Astrocyte (in vitro differentiated cells and primary cell): ENCODE data around the gene PLXNB3. TPM values are rescaled to one million over a fixed set of nuclear protein-coding genes. Genes with fewer than 3 reads are reported as not detected.
"Not testable (repeated sequence)": the region's sequence is repeated elsewhere in the genome, so short reads cannot be mapped to it uniquely, and the experiment has no call there.

ENCODE experiments used
- DNase-seq: peaks from one replicate; pipeline ENCODE4 v3.0.0-alpha.2; 2010; ENCODE audit warnings: low read depth
- FAIRE-seq: peaks from 2 replicates; lab custom pipeline; 2011; peaks lifted over from hg19 to GRCh38; lab: Jason Lieb, UNC
- H2AFZ ChIP-seq: 2 replicates; pipeline ENCODE4 v1.6.0; 2012; ENCODE audit warnings: low read depth, low read length, inconsistent platforms
- H3K27ac ChIP-seq: 2 replicates; pipeline ENCODE4 v1.5.1; 2011; ENCODE audit warnings: low read depth, low read length, inconsistent platforms
- H3K27me3 ChIP-seq: 2 replicates; pipeline ENCODE4 v1.6.0; 2011; ENCODE audit warnings: low read length, inconsistent platforms; ENCODE audit not compliant: insufficient read depth
- H3K36me3 ChIP-seq: 2 replicates; pipeline ENCODE4 v1.5.1; 2011; ENCODE audit warnings: low read length, inconsistent platforms; ENCODE audit not compliant: insufficient read depth
- H3K4me1 ChIP-seq: 2 replicates; pipeline ENCODE4 v1.5.1; 2011; ENCODE audit warnings: low read length, inconsistent platforms; ENCODE audit not compliant: insufficient read depth
- H3K4me2 ChIP-seq: 2 replicates; pipeline ENCODE4 v1.6.0; 2012; ENCODE audit warnings: low read length, inconsistent platforms
- H3K4me3 ChIP-seq: 2 replicates; pipeline ENCODE4 v1.5.1; 2011; ENCODE audit warnings: low read depth, mild to moderate bottlenecking, low read length, inconsistent platforms; ENCODE audit not compliant: insufficient read depth
- H3K79me2 ChIP-seq: 2 replicates; pipeline ENCODE4 v1.6.0; 2012; ENCODE audit warnings: mild to moderate bottlenecking, low read length, inconsistent platforms; ENCODE audit not compliant: insufficient read depth
- H3K9ac ChIP-seq: 2 replicates; pipeline ENCODE4 v1.6.0; 2012; ENCODE audit warnings: mild to moderate bottlenecking, low read length, inconsistent platforms
- H3K9me3 ChIP-seq: 2 replicates; pipeline ENCODE4 v1.5.1; 2012; ENCODE audit warnings: low read depth, mild to moderate bottlenecking, low read length, inconsistent platforms; ENCODE audit not compliant: insufficient read depth
- H4K20me1 ChIP-seq: 2 replicates; pipeline ENCODE4 v1.6.0; 2012; ENCODE audit warnings: low read length, inconsistent platforms; ENCODE audit not compliant: insufficient read depth
- H3K27ac Mint-ChIP-seq: one replicate; pipeline ENCODE4 v1.8.0; 2021; ENCODE audit warnings: mild to moderate bottlenecking, mixed read lengths; ENCODE audit not compliant: unreplicated experiment
- H3K27me3 Mint-ChIP-seq: one replicate; pipeline ENCODE4 v1.8.0; 2021; ENCODE audit warnings: low read depth, mixed read lengths; ENCODE audit not compliant: unreplicated experiment
- H3K36me3 Mint-ChIP-seq: one replicate; pipeline ENCODE4 v1.8.0; 2021; ENCODE audit warnings: low read depth, mixed read lengths; ENCODE audit not compliant: unreplicated experiment
- H3K4me1 Mint-ChIP-seq: one replicate; pipeline ENCODE4 v1.8.0; 2021; ENCODE audit warnings: low read depth, mixed read lengths; ENCODE audit not compliant: unreplicated experiment
- H3K4me3 Mint-ChIP-seq: one replicate; pipeline ENCODE4 v1.8.0; 2021; ENCODE audit warnings: mild to moderate bottlenecking, moderate library complexity, mixed read lengths; ENCODE audit not compliant: unreplicated experiment
- H3K9me3 Mint-ChIP-seq: one replicate; pipeline ENCODE4 v1.8.0; 2021; ENCODE audit warnings: mild to moderate bottlenecking, mixed read lengths; ENCODE audit not compliant: unreplicated experiment
- EZH2 ChIP-seq: IDR thresholded peaks from 2 replicates; pipeline ENCODE4 v1.6.1; 2012; ENCODE audit warnings: mild to moderate bottlenecking, low read length, inconsistent platforms; ENCODE audit not compliant: insufficient read depth
- total RNA-seq: library from RNA; stranded (reverse); gene quantifications from 2 replicates; pipeline ENCODE4 v1.2.1, GENCODE V29; 2021
- TF ChIP-seq, protein P1 (sequence below): IDR thresholded peaks from 2 replicates; pipeline ENCODE4 v1.5.1; 2011; ENCODE audit warnings: low read depth, mild to moderate bottlenecking, inconsistent platforms, low read length, moderate library complexity; ENCODE audit not compliant: insufficient read depth

The PLXNB3 gene
- total RNA-seq, 1 donor from 2014 or later, result 5.3 TPM

- not testable (repeated sequence) for H3K4me3 ChIP-seq, H3K27me3 ChIP-seq, H3K36me3 Mint-ChIP-seq, H3K4me3 Mint-ChIP-seq, H3K79me2 ChIP-seq, H3K27ac ChIP-seq, H4K20me1 ChIP-seq, DNase-seq, H3K36me3 ChIP-seq, H3K27me3 Mint-ChIP-seq, FAIRE-seq, H3K9me3 Mint-ChIP-seq, H3K9ac ChIP-seq, H3K4me1 Mint-ChIP-seq, H3K9me3 ChIP-seq, H3K4me2 ChIP-seq, H2AFZ ChIP-seq, H3K4me1 ChIP-seq, H3K27ac Mint-ChIP-seq
Measured at GRCh38 chrX:153742796-153743467, 21.1 kb upstream of the PLXNB3 start.

DNA sequence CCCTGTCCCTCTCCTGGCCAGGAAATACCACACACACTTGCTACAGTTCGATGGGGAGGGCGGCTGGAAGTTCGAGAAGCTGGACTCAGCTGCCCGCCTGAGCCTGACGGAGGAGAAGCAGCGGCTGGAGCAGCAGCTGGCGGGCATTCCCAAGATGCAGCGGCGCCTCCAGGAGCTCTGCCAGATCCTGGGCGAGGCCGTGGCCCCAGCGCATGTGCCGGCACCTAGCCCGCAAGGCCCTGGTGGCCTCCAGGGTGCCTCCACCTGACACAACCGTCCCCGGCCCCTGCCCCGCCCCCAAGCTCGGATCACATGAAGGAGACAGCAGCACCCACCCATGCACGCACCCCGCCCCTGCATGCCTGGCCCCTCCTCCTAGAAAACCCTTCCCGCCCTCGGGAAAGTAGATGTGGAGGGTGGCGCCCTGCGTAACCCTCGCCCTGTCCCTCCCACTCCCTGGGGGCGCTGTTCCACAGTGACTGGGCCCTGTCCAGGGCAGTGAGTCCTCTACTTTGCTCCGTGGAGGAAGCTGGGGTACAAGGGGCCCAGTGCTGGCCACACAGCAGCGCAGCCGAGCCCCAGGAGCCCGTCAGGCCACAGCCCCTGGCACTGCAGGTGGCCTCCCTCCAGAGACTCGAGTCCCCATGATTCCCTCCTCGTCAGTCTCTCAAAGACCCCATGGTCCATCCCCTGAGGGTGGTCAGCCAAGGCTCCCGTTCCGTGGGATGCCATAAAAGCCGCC, 20.4 kb upstream of the PLXNB3 start:
- H3K27me3 Mint-ChIP-seq, H4K20me1 ChIP-seq, H3K27ac Mint-ChIP-seq, H3K36me3 Mint-ChIP-seq, H3K4me1 Mint-ChIP-seq, H3K79me2 ChIP-seq, H3K9ac ChIP-seq, H3K9me3 ChIP-seq, H3K36me3 ChIP-seq, H3K9me3 Mint-ChIP-seq, H2AFZ ChIP-seq, H3K4me1 ChIP-seq, H3K27ac ChIP-seq, FAIRE-seq, H3K27me3 ChIP-seq, H3K4me3 ChIP-seq, DNase-seq, H3K4me3 Mint-ChIP-seq: not testable (repeated sequence)
- H3K4me2 ChIP-seq, result peak overlapping the region; percentile 30

DNA sequence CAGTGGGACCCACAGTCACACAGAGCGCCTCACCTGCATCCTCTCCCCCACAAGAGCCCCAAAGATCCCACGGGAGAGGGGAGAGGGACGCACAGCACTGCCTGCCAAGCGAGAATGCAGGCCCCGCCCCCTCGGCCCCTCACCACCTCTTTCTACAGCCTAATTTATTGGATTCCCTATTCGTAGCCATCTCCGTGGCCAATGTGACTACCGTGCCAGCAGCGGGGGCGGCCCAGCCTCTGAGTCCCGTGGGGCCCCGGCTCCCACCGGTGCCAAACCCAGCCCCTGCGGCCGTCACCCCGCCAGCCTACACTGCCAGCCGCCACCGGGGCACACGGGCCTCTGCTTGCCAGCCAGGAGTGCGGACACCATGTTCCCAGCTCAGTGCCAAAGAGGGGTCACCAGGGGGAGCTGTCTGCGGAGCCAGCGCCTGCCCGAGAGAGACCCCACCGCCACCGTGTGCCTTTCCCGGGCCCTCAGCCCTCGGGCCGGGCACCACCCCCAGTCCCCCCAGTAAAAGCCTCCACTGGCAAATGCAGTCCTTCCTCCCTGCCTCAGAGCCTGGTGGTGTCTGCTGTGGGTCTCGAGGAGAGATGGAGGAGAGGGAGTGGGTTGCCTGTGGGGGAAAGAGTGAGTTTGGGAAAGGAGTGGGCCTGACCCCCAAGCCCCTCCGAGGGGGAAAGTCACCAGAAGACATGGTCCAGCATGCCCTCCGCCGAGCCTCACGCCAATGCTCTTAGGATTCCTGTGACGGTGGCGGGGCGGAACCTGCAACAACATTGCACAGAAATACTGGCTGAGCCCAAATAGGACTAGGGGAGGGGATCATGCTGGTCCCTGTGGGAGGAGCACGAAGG, 19.6 kb upstream of the PLXNB3 start:
- Histone ChIP-seq H3K27me3 (no peaks in the 10 kb centered on the region), H3K4me3 (no peak overlapping the region), H3K36me3 (no peaks in the 10 kb centered on the region), H2AFZ (no peak overlapping the region), H3K9ac (no peak overlapping the region), H3K27ac (no peak overlapping the region), H3K4me2 (peak overlapping the region; percentile 30), H3K4me1 (no peaks in the 10 kb centered on the region), H3K79me2 (no peaks in the 10 kb centered on the region), H4K20me1 (no peaks in the 10 kb centered on the region), H3K9me3 (no peaks in the 10 kb centered on the region)
- H3K27ac Mint-ChIP-seq, result no peak overlapping the region
- H3K27me3 Mint-ChIP-seq, result no peaks in the 10 kb centered on the region
- no peaks in the 10 kb centered on the region for H3K36me3 Mint-ChIP-seq
- no peaks in the 10 kb centered on the region for H3K9me3 Mint-ChIP-seq
- H3K4me1 Mint-ChIP-seq, result no peaks in the 10 kb centered on the region
- FAIRE-seq (no peak), DNase-seq (no peak)
- TF ChIP-seq, protein P1, sequence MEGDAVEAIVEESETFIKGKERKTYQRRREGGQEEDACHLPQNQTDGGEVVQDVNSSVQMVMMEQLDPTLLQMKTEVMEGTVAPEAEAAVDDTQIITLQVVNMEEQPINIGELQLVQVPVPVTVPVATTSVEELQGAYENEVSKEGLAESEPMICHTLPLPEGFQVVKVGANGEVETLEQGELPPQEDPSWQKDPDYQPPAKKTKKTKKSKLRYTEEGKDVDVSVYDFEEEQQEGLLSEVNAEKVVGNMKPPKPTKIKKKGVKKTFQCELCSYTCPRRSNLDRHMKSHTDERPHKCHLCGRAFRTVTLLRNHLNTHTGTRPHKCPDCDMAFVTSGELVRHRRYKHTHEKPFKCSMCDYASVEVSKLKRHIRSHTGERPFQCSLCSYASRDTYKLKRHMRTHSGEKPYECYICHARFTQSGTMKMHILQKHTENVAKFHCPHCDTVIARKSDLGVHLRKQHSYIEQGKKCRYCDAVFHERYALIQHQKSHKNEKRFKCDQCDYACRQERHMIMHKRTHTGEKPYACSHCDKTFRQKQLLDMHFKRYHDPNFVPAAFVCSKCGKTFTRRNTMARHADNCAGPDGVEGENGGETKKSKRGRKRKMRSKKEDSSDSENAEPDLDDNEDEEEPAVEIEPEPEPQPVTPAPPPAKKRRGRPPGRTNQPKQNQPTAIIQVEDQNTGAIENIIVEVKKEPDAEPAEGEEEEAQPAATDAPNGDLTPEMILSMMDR, result no peak
- no peak for TF ChIP-seq EZH2
- H3K4me3 Mint-ChIP-seq, result no peak overlapping the region

- FAIRE-seq, H3K27ac Mint-ChIP-seq, H2AFZ ChIP-seq, H3K4me1 Mint-ChIP-seq, H3K4me3 ChIP-seq, H3K4me1 ChIP-seq, DNase-seq, H3K79me2 ChIP-seq, H3K9me3 ChIP-seq, H3K4me2 ChIP-seq, H4K20me1 ChIP-seq, H3K4me3 Mint-ChIP-seq, H3K27me3 Mint-ChIP-seq, H3K9ac ChIP-seq, H3K36me3 Mint-ChIP-seq, H3K36me3 ChIP-seq, H3K9me3 Mint-ChIP-seq, H3K27ac ChIP-seq, H3K27me3 ChIP-seq: not testable (repeated sequence)
Measured at GRCh38 chrX:153745067-153745433, 19.0 kb upstream of the PLXNB3 start.
